GM18873 (cell line): ENCODE measurements around the gene FNDC8.
"Not testable (repeated sequence)": the region's sequence is repeated elsewhere in the genome, so short reads cannot be mapped to it uniquely, and the experiment has no call there.

ENCODE experiments used
- ATAC-seq: cut with Tn5 transposase; IDR thresholded peaks from one replicate; pipeline ENCODE4 v1.9.1; 2021; ENCODE audit warnings: mild to moderate bottlenecking, moderate library complexity, moderate number of reproducible peaks; ENCODE audit not compliant: unreplicated experiment, low FRiP score

The FNDC8 gene

GRCh38 chr17:35167666-35168065 is 46.3 kb downstream of the FNDC8 start:
- ATAC-seq = no peak

GRCh38 chr17:35169835-35170363 is 48.5 kb downstream of the FNDC8 start:
- no peak for ATAC-seq

GRCh38 chr17:35170968-35171771 is 49.8 kb downstream of the FNDC8 start:
- ATAC-seq = no peak

- ATAC-seq = no peak
Observed at GRCh38 chr17:35171834-35172233, 50.4 kb downstream of the FNDC8 start.

GRCh38 chr17:35172321-35172720 is 50.9 kb downstream of the FNDC8 start:
- ATAC-seq = not testable (repeated sequence)

- ATAC-seq = no peak
Observed at GRCh38 chr17:35174835-35175334, 53.5 kb downstream of the FNDC8 start.

- ATAC-seq = no peak
Observed at GRCh38 chr17:35175638-35176415, 54.4 kb downstream of the FNDC8 start.

GRCh38 chr17:35176897-35177296 is 55.5 kb downstream of the FNDC8 start:
- ATAC-seq = no peak

GRCh38 chr17:35179379-35179778 is 58.0 kb downstream of the FNDC8 start:
- not testable (repeated sequence) for ATAC-seq
